Measurements from ENCODE around the gene NFATC4. TPM values are rescaled to one million over a fixed set of nuclear protein-coding genes. Genes with fewer than 3 reads are reported as not detected.
"Not testable (repeated sequence)": the region's sequence is repeated elsewhere in the genome, so short reads cannot be mapped to it uniquely, and the experiment has no call there.

The NFATC4 gene
- total and polyA plus RNA-seq, 2 donors = 41.8 to 136 TPM

DNA sequence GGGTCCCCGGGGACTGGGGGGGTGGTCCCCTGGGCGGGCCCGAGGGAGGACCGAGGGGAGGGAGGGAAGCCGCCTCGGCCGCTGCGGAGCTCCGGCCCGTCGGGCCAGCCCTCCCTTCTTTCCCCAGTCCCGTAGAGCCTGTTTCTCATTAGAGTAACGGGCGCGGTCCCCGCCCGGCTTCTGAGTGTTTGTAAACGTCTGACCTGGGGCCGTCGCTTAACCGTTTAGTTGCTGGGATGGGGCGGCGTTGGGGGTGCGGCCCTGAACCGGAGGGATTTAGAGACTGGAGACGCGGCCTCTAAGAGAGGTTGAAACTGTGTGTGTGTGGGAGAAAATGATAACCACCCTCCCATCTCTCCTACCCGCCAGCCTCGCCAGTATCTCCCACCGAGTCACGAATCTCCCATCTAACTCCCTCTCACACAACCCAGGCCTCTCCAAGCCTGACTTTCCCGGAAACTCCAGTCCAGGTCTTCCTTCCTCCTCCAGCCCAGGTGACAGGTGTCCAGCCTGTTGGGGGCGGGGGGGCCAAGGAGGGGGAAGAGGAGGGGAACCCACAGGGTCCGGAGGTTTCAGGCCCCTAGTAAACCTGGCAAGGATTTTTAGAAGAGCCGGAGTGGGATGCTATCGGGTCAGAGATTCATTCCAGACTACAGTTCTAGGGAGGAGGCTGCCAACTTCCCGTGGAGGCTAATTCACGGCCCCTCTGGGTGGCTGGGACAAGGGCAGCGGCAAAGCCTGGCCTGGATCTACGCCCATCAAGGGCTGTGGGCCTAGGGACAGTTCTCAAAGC, 1.1 kb upstream of the NFATC4 start:
- peak overlapping the region; percentile 23 for H3K4me3 ChIP-seq (ENCODE audit: low read depth, low read length)
- no peaks in the 10 kb centered on the region for H3K36me3 ChIP-seq (ENCODE audit: insufficient read depth)
- H3K4me1 ChIP-seq (ENCODE audit: insufficient read depth) = no peaks in the 10 kb centered on the region
- DNase-seq (ENCODE audit: extremely low spot score) = peak; percentile 93
- under 1% methylated on average over 40 of the region's 40 CpGs for WGBS
- H3K27ac ChIP-seq (ENCODE audit: low read depth) = peak overlapping the region; percentile 73

DNA sequence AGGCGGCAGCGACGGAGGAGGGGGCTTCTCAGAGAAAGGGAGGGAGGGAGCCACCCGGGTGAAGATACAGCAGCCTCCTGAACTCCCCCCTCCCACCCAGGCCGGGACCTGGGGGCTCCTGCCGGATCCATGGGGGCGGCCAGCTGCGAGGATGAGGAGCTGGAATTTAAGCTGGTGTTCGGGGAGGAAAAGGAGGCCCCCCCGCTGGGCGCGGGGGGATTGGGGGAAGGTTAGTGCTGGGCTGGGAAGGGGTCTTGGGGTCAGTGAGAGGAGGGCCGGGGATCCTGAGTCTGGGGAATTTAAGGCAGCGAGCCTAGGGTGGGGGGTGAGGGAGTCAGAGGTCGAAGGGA, 203 bp downstream of the NFATC4 start:
- Histone ChIP-seq H3K4me3 (ENCODE audit: low read depth, low read length) (peak overlapping the region; percentile 65), H3K36me3 (ENCODE audit: insufficient read depth) (no peaks in the 10 kb centered on the region), H3K4me1 (ENCODE audit: insufficient read depth) (no peaks in the 10 kb centered on the region), H3K27ac (ENCODE audit: low read depth) (peak overlapping the region; percentile 94)
- under 1% methylated on average over 15 of the region's 15 CpGs for WGBS
- DNase-seq (ENCODE audit: extremely low spot score) = no peak

GRCh38 chr14:24368562-24369252, 723 bp downstream of the NFATC4 start:
- WGBS = 2% methylated on average over 47 of the region's 52 CpGs
- no peaks in the 10 kb centered on the region for H3K36me3 ChIP-seq (ENCODE audit: insufficient read depth)
- peak; percentile 71 for DNase-seq (ENCODE audit: extremely low spot score)
- peak overlapping the region; percentile 65 for H3K4me3 ChIP-seq (ENCODE audit: low read depth, low read length)
- no peaks in the 10 kb centered on the region for H3K4me1 ChIP-seq (ENCODE audit: insufficient read depth)
- peak overlapping the region; percentile 94 for H3K27ac ChIP-seq (ENCODE audit: low read depth)

DNA sequence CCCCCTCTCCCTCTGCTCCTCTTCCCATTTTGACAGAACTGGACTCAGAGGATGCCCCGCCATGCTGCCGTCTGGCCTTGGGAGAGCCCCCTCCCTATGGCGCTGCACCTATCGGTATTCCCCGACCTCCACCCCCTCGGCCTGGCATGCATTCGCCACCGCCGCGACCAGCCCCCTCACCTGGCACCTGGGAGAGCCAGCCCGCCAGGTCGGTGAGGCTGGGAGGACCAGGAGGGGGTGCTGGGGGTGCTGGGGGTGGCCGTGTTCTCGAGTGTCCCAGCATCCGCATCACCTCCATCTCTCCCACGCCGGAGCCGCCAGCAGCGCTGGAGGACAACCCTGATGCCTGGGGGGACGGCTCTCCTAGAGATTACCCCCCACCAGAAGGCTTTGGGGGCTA, 1.5 kb downstream of the NFATC4 start:
- Histone ChIP-seq H3K4me1 (ENCODE audit: insufficient read depth) (no peaks in the 10 kb centered on the region), H3K36me3 (ENCODE audit: insufficient read depth) (no peaks in the 10 kb centered on the region), H3K4me3 (ENCODE audit: low read depth, low read length) (no peak overlapping the region), H3K27ac (ENCODE audit: low read depth) (no peak overlapping the region)
- WGBS = 70% methylated on average over 20 of the region's 20 CpGs
- DNase-seq (ENCODE audit: extremely low spot score) = no peak

- H3K36me3 ChIP-seq (ENCODE audit: insufficient read depth) = no peaks in the 10 kb centered on the region
- no peaks in the 10 kb centered on the region for H3K4me1 ChIP-seq (ENCODE audit: insufficient read depth)
- 76% methylated on average over 32 of the region's 32 CpGs for WGBS
- H3K4me3 ChIP-seq (ENCODE audit: low read depth, low read length) = no peak overlapping the region
- DNase-seq (ENCODE audit: extremely low spot score) = no peak
- H3K27ac ChIP-seq (ENCODE audit: low read depth) = no peak overlapping the region
Measured at GRCh38 chr14:24369907-24370687, 2.1 kb downstream of the NFATC4 start.

GRCh38 chr14:24370748-24371147, 2.8 kb downstream of the NFATC4 start:
- H3K4me3 ChIP-seq (ENCODE audit: low read depth, low read length) = no peak overlapping the region
- WGBS = 63% methylated on average over 1 of the region's 1 CpG

DNA sequence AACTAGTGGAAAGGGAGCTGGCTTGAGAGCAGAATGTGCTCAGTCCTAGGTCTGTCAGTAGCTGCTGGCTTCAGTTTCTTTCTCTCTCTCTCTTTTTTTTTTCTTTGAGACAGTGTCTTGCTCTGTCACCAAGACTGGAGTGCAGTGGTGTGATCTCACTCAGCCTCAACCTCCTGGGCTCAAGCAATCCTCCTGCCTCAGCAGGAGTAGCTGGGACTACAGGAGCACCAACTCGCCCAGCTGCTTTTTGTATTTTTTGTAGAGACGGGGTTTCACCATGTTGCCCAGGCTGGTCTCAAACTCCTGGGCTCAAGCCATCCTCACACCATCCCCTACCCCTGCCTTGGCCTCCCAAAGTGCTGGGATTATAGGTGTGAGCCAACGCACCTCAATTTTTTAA, 3.6 kb downstream of the NFATC4 start:
- not testable (repeated sequence) for H3K4me1 ChIP-seq (ENCODE audit: insufficient read depth); H3K4me3 ChIP-seq (ENCODE audit: low read depth, low read length); H3K27ac ChIP-seq (ENCODE audit: low read depth); H3K36me3 ChIP-seq (ENCODE audit: insufficient read depth); DNase-seq (ENCODE audit: extremely low spot score)
- 87% methylated on average over 3 of the region's 3 CpGs for WGBS

More at GRCh38 chr14:24370748-24371147, 2.8 kb downstream of the NFATC4 start:
- no peak for DNase-seq (ENCODE audit: extremely low spot score)
- H3K36me3 ChIP-seq (ENCODE audit: insufficient read depth) = no peaks in the 10 kb centered on the region
- H3K27ac ChIP-seq (ENCODE audit: low read depth) = no peak overlapping the region
- H3K4me1 ChIP-seq (ENCODE audit: insufficient read depth) = no peaks in the 10 kb centered on the region

GRCh38 chr14:24372701-24373416, 4.9 kb downstream of the NFATC4 start:
- no peak overlapping the region for H3K27ac ChIP-seq (ENCODE audit: low read depth)
- no peak for DNase-seq (ENCODE audit: extremely low spot score)
- no peak overlapping the region for H3K4me3 ChIP-seq (ENCODE audit: low read depth, low read length)
- no peaks in the 10 kb centered on the region for H3K4me1 ChIP-seq (ENCODE audit: insufficient read depth)
- 77% methylated on average over 12 of the region's 12 CpGs for WGBS
- no peaks in the 10 kb centered on the region for H3K36me3 ChIP-seq (ENCODE audit: insufficient read depth)

DNA sequence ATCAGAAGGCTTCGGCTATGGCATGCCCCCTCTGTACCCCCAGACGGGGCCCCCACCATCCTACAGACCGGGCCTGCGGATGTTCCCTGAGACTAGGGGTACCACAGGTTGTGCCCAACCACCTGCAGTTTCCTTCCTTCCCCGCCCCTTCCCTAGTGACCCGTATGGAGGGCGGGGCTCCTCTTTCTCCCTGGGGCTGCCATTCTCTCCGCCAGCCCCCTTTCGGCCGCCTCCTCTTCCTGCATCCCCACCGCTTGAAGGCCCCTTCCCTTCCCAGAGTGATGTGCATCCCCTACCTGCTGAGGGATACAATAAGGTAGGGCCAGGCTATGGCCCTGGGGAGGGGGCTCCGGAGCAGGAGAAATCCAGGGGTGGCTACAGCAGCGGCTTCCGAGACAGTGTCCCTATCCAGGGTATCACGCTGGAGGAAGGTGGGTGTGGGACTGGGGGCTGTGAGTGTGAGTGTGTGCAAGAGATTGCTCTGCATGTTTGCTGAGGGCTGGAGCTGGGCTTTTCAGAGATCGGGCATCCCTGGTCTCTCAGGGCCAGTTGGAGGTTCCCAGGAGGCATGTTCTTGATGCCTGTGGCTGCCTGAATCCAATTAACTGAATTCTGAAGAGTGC, 8.6 kb downstream of the NFATC4 start:
- 71% methylated on average over 16 of the region's 16 CpGs for WGBS

GRCh38 chr14:24377126-24377525, 9.1 kb downstream of the NFATC4 start:
- no peak overlapping the region for H3K27ac ChIP-seq (ENCODE audit: low read depth)

More for the DNA sequence above, 8.6 kb downstream of the NFATC4 start:
- H3K36me3 ChIP-seq (ENCODE audit: insufficient read depth) = no peaks in the 10 kb centered on the region
- DNase-seq (ENCODE audit: extremely low spot score) = no peak
- no peaks in the 10 kb centered on the region for H3K4me1 ChIP-seq (ENCODE audit: insufficient read depth)
- H3K27ac ChIP-seq (ENCODE audit: low read depth) = no peak overlapping the region
- H3K4me3 ChIP-seq (ENCODE audit: low read depth, low read length) = no peak overlapping the region

GRCh38 chr14:24377657-24378056, 9.7 kb downstream of the NFATC4 start:
- no peak for DNase-seq (ENCODE audit: extremely low spot score)
- Histone ChIP-seq H3K4me1 (ENCODE audit: insufficient read depth) (no peaks in the 10 kb centered on the region), H3K27ac (ENCODE audit: low read depth) (no peak overlapping the region), H3K4me3 (ENCODE audit: low read depth, low read length) (no peak overlapping the region), H3K36me3 (ENCODE audit: insufficient read depth) (no peaks in the 10 kb centered on the region)
- WGBS = 38% methylated on average over 2 of the region's 2 CpGs

More at GRCh38 chr14:24377126-24377525, 9.1 kb downstream of the NFATC4 start:
- no peak for DNase-seq (ENCODE audit: extremely low spot score)
- no peak overlapping the region for H3K4me3 ChIP-seq (ENCODE audit: low read depth, low read length)
- H3K36me3 ChIP-seq (ENCODE audit: insufficient read depth) = no peaks in the 10 kb centered on the region
- H3K4me1 ChIP-seq (ENCODE audit: insufficient read depth) = no peaks in the 10 kb centered on the region
- 73% methylated on average over 7 of the region's 7 CpGs for WGBS

GRCh38 chr14:24378327-24378726, 10.3 kb downstream of the NFATC4 start:
- Histone ChIP-seq H3K27ac (ENCODE audit: low read depth) (no peak overlapping the region), H3K4me3 (ENCODE audit: low read depth, low read length) (no peak overlapping the region), H3K36me3 (ENCODE audit: insufficient read depth) (no peaks in the 10 kb centered on the region), H3K4me1 (ENCODE audit: insufficient read depth) (no peaks in the 10 kb centered on the region)
- no peak for DNase-seq (ENCODE audit: extremely low spot score)
- WGBS = 63% methylated on average over 3 of the region's 3 CpGs
